Astrocyte (in vitro differentiated cells and primary cell): Measurements from ENCODE around the gene FCER1G.

ENCODE experiments used
- CTCF ChIP-seq: IDR thresholded peaks from 2 replicates; pipeline ENCODE4 v1.5.1; 2011; ENCODE audit warnings: low read depth, mild to moderate bottlenecking, inconsistent platforms, low read length, moderate library complexity; ENCODE audit not compliant: insufficient read depth
- EZH2 ChIP-seq: IDR thresholded peaks from 2 replicates; pipeline ENCODE4 v1.6.1; 2012; ENCODE audit warnings: mild to moderate bottlenecking, low read length, inconsistent platforms; ENCODE audit not compliant: insufficient read depth

- TF ChIP-seq EZH2 (no peak), CTCF (no peak)
These were observed 42.2 kb upstream of the FCER1G start for GRCh38 chr1:161172776-161173376.
